LNCAP (cell line): ENCODE measurements around the gene ECEL1.

Source experiments
- CTCF ChIP-seq: fragments of 450-650 bp; IDR thresholded peaks from 2 replicates; pipeline ENCODE4 v1.5.1; 2017; ENCODE audit warnings: mild to moderate bottlenecking

Gene ECEL1

DNA sequence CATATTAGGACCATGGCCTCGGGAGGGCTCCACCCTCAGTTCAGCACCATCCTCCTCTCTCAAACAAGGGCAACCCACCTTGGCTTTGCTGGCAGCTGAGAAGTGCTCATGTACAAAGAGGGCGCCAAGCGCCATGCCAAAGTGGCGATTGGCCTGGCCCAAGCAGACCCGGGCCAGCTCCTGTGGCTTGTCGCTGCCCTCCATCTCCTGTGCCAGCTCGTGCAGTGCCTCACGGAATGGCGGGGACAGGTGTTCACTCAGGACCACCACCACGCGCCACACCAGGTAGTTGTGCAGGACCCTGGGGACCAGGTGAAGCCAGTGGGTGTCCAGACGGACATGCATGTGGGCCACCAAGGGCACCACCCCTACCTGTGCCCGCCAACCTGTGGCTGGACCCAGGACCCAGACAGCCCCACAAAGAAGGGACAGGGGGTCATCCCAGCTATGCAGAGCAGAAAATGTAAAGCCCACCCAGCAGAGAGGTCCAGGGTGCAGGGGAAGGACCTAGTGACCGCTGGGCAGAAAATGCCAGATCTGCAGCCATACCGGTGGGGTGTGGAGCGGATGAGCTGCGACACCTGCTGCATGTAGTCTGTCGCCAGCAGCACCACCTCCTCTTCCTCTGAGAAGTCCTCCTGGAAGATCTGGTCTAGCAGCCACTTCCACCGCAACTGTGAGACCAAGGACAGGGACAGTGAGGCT, 3.6 kb downstream of the ECEL1 start:
- TF ChIP-seq CTCF, result no peak

- no peak for TF ChIP-seq CTCF
These were observed 4.2 kb downstream of the ECEL1 start for GRCh38 chr2:232483311-232483922.

DNA sequence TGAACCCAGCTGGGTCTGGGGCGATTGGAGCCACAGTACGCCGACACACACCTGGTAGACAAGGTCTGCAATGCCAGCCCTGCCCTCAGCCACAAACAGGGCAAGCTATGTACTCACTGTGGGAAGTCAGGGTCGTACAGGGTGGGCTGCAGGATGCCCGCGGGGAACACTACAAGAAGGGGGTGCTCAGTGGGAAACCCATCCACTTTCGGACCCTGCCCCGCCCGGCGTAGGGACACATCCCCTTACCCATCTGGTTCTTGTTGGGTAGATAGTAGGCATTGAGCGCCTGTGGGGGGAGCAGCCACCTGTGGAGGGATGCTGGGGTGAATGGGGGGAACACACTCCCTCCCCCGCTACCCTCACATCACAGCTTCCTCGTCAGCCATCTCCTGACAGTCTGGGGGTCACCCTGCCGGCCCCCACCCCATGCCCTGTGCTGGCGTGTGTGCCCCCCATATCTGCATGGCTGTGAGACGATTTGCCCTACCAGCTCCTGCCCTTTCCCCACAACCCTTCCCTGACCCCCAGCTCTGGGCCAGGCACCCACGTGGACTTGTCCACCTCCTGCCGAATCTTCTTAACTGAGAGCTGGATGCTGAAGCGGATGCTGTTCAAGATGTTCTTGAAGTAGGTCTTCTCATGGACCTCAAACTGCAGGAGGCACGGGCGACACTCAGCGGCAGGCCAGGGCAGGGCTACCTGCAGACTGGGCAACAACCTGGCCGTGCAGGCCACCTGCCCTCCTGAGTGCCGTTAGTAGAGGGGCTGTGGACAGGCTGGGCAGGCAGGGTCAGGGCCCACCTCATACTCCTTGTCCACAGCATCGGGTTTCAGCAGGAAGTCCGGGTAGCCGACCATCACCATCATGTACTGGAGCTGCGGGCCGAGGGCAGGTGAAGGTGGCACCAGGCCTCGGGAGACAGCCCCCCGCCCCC, 5.1 kb downstream of the ECEL1 start:
- TF ChIP-seq CTCF, result no peak

DNA sequence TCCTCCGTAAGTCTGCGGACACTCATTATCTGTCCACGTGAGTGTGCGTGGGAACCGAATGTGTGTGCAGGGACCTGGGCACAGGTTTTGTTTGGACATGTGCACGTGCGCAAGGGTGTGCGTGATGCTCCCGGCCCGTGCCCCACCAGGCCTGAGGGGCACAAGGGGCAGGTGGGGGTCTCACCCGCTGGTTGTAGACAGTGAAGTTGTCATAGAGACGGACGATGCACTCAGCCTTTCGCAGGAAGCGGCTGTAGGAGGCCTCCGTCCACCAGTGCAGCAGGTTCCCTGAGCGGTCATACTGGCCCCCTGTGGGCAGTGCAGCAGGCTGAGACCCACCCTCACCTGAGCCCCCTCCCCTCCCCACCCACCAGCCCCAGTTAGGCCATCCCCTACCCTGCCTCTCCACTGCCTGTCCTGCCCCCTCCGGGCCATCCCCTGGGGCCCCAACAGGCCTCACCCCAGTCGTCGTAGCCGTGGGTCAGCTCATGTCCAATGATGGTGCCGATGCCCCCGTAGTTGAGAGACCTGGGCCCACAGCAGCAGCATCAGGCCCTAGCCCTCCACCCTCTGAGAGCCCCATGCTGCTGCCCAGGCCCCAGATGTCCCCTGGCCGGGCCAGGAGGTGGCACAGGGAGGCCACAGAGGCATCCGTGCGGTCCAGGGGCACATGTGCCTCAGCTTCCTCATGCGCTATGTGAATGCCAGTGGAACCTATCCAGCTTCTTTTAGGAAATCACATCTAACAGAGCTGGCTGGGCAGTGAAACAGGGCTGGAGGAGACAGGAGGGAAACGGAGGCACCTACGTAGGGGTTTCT, 6.1 kb downstream of the ECEL1 start:
- no peak for TF ChIP-seq CTCF

DNA sequence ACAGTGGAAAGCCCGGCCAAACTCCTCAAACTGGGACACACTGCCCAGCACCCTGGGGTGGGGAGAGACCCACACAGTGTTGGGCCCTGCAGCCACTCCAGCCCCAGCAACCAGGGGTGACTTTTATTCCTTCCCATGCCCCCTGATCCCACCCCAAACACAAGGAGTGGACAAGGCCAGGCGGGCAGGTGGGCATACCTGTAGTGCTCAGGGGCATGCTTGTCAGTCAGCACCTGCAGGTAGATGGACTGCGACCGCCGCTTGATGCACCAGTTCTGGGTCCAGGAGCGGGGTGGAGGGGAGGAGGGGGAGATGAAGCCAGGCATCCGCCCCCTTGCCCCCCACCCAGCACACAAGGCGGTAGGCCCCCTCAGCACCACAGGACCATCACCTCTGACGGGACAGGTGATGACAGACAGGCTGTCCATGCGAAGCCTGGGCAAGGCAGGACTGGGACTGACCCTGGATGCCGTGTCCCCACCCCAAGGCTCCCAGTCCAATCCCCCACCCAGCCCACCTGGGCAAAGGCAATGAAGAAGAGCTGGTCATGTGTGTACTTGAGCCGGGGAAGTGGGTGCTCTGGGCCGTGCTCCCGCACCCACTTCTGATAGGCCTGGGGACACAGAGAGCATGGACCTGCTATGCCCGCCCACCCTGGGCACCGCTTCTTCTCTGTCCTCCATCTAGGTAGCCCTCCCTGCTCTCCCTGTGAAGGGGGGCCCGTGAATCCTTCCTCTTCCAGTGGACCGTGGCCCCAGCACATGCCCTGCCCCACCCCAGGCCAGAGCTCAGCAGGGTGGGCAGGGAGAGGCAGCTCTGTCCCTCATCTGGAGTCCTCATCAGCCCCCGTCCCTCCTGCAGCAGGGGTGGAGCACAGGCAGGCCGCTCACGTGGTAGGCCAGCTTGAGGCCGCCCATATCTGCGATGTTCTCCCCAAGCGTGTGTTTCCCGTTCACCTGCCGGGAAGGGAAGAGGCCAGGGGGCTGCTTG, 7.1 kb downstream of the ECEL1 start:
- no peak for TF ChIP-seq CTCF

DNA sequence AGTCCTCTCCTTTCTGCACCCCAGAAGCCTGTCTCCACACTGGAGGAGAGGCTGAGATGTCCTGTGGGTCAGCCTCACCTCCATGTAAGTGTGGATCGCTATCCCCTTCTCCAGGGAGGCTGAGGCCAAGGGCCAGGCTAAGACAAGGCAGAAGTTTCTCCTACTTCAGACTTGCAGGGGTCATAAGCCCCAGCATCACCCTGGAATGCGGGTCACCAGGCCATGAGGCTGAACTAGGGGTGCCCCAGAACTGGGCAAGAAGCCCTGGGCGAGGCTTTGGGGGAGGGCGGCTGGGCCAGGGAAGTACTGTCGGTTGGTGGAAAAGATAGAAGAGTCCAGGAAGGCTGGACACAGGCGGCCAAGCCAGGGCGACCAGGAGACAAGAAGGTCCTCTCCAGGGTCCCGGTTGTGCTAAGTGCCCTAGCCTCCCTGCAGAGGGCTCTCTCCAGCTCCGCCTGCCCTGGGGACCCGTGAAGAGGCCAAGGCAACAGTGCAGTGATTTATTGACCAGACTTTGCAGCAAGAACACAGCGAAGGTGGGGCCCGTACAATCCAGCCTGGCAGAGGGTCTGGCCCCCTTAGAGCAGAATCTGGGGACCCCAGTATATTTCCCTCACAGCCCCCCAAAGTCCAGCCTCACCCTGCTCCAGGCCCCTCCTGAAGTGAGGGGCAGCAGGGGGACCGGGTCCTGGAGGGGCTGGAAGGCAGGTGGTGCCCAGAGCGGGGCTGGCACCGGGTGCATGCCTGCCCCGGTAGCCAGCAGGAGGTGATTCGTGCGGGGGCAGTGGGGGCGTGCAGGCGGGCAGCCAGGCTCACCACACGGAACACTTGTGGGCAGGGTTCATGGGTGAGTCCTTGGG, 8.1 kb downstream of the ECEL1 start:
- no peak for TF ChIP-seq CTCF
